ENCODE data around the gene TNPO3. TPM values are rescaled to one million over a fixed set of nuclear protein-coding genes. Genes with fewer than 3 reads are reported as not detected.

TNPO3 gene
- total RNA-seq, 1 donor from 2014 or later: 42.6 TPM

- DNase-seq (ENCODE audit: low spot score): no peak
- peaks cover 5% of the 10 kb centered on the region for H3K4me1 Mint-ChIP-seq (ENCODE audit: unreplicated experiment)
These were observed 125.8 kb downstream of the TNPO3 start for GRCh38 chr7:128928882-128929788.

GRCh38 chr7:128928159-128928813, 126.6 kb downstream of the TNPO3 start:
- peaks cover 3% of the 10 kb centered on the region for H3K36me3 Mint-ChIP-seq (ENCODE audit: low read depth, unreplicated experiment)
- peaks cover 2% of the 10 kb centered on the region for H3K4me1 Mint-ChIP-seq (ENCODE audit: unreplicated experiment)
- peak overlapping the region; percentile 34 for H3K27ac Mint-ChIP-seq (ENCODE audit: unreplicated experiment)

More at GRCh38 chr7:128928882-128929788, 125.8 kb downstream of the TNPO3 start:
- H3K36me3 Mint-ChIP-seq (ENCODE audit: low read depth, unreplicated experiment): peaks cover 3% of the 10 kb centered on the region
- TF ChIP-seq, protein P1, sequence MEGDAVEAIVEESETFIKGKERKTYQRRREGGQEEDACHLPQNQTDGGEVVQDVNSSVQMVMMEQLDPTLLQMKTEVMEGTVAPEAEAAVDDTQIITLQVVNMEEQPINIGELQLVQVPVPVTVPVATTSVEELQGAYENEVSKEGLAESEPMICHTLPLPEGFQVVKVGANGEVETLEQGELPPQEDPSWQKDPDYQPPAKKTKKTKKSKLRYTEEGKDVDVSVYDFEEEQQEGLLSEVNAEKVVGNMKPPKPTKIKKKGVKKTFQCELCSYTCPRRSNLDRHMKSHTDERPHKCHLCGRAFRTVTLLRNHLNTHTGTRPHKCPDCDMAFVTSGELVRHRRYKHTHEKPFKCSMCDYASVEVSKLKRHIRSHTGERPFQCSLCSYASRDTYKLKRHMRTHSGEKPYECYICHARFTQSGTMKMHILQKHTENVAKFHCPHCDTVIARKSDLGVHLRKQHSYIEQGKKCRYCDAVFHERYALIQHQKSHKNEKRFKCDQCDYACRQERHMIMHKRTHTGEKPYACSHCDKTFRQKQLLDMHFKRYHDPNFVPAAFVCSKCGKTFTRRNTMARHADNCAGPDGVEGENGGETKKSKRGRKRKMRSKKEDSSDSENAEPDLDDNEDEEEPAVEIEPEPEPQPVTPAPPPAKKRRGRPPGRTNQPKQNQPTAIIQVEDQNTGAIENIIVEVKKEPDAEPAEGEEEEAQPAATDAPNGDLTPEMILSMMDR (IDR thresholded peaks at IDR 0.05; ENCODE audit: unreplicated experiment): no peak
- peaks cover 8% of the 10 kb centered on the region for H3K27me3 Mint-ChIP-seq (ENCODE audit: unreplicated experiment)
- H3K9me3 Mint-ChIP-seq (ENCODE audit: unreplicated experiment): no peaks in the 10 kb centered on the region
- H3K4me3 Mint-ChIP-seq (ENCODE audit: unreplicated experiment): no peak overlapping the region
- no peak overlapping the region for H3K27ac Mint-ChIP-seq (ENCODE audit: unreplicated experiment)

DNA sequence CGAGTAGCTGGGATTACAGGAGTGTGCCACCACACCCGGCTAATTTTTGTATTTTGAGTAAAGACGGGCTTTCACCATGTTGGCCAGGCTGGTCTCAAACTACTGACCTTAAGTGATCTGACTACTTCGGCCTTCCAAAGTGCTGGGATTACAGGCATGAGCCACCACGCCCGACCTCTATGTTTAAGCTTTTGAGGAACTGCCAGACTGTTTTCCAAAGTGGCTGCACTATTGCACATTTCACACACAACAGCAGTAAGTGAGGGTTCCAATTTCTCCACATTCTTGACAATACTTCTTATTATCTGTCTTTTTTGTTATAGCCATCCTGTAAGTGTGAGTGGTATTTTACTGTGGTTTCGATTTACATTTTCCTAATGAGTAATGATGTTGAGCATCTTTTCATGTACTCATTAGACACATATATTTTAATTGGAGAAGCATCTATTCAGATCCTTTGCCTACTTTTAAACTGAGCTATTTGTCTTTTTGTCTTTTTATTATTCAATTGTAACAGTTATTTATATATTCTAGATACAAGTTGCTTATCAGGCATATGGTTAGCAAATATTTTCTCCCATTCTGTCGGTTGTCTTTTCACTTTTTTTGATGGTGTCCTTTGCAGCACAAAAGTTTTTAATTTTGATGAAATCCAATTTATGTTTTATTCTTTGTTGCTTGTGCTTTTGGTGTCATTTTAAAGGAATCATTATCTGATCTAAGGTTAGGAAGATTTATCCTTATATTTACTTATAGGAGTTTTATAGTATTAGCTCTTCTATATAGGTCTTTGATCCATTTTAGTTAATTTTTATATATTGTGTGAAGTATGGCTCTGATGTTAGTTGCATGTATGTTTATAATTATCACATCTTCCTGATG, 130.0 kb downstream of the TNPO3 start:
- H3K4me1 Mint-ChIP-seq (ENCODE audit: unreplicated experiment): peaks cover 4% of the 10 kb centered on the region
- no peak for DNase-seq (ENCODE audit: low spot score)
- TF ChIP-seq, protein P1 (IDR thresholded peaks at IDR 0.05; ENCODE audit: unreplicated experiment): no peak

More at GRCh38 chr7:128928159-128928813, 126.6 kb downstream of the TNPO3 start:
- DNase-seq (ENCODE audit: low spot score): no peak
- H3K9me3 Mint-ChIP-seq (ENCODE audit: unreplicated experiment): no peaks in the 10 kb centered on the region
- TF ChIP-seq, protein P1 (IDR thresholded peaks at IDR 0.05; ENCODE audit: unreplicated experiment): no peak
- H3K4me3 Mint-ChIP-seq (ENCODE audit: unreplicated experiment): no peak overlapping the region
- H3K27me3 Mint-ChIP-seq (ENCODE audit: unreplicated experiment): peaks cover 10% of the 10 kb centered on the region

DNA sequence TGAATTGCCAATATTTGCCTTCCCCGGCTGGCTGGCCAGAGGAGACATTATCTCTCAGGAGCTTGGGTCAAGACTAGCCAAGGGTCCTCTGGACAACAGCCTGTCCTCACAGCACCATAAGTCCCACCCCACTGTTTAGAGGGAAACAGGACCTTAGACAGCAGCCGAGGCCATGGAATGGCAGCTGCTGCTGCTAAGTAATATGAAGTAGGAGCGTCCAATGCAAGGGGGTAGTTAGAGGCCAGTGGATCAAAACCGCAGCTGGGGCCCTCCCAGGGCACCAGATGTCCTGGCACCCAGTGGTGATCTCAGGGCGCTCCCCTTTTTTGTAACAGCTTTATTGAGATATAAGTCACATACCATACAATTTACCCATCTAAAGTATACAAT, 131.5 kb downstream of the TNPO3 start:
- H3K9me3 Mint-ChIP-seq (ENCODE audit: unreplicated experiment): no peaks in the 10 kb centered on the region
- H3K4me3 Mint-ChIP-seq (ENCODE audit: unreplicated experiment): no peak overlapping the region
- peaks cover 10% of the 10 kb centered on the region for H3K27me3 Mint-ChIP-seq (ENCODE audit: unreplicated experiment)
- no peak overlapping the region for H3K27ac Mint-ChIP-seq (ENCODE audit: unreplicated experiment)
- peaks cover 3% of the 10 kb centered on the region for H3K36me3 Mint-ChIP-seq (ENCODE audit: low read depth, unreplicated experiment)
- DNase-seq (ENCODE audit: low spot score): no peak
- TF ChIP-seq, protein P1 (IDR thresholded peaks at IDR 0.05; ENCODE audit: unreplicated experiment): no peak
- peaks cover 4% of the 10 kb centered on the region for H3K4me1 Mint-ChIP-seq (ENCODE audit: unreplicated experiment)

More for the DNA sequence above, 130.0 kb downstream of the TNPO3 start:
- H3K4me3 Mint-ChIP-seq (ENCODE audit: unreplicated experiment): no peak overlapping the region
- peaks cover 8% of the 10 kb centered on the region for H3K27me3 Mint-ChIP-seq (ENCODE audit: unreplicated experiment)
- H3K9me3 Mint-ChIP-seq (ENCODE audit: unreplicated experiment): no peaks in the 10 kb centered on the region
- no peak overlapping the region for H3K27ac Mint-ChIP-seq (ENCODE audit: unreplicated experiment)
- H3K36me3 Mint-ChIP-seq (ENCODE audit: low read depth, unreplicated experiment): peaks cover 3% of the 10 kb centered on the region
